HCT116 (cell line): ENCODE data around the gene NHSL2. TPM values are rescaled to one million over a fixed set of nuclear protein-coding genes. Genes with fewer than 3 reads are reported as not detected.

Source experiments
- ATAC-seq: fragments of 200-7000 bp; cut with Tn5 transposase; 2 replicates; pipeline ENCODE4 v1.9.1; 2020; ENCODE audit warnings: mild to moderate bottlenecking, moderate library complexity
- BruUV-seq: library from RNA; stranded (reverse); fragments of 400-500 nt; replicated peaks from 2 replicates; lab custom pipeline; 2021; lab: Mats Ljungman, UMichigan
- CTCF ChIA-PET: fragments of 300-600 bp; sonication (Branson Sonifier 250); formaldehyde crosslinking; loops from one replicate; lab custom pipeline; 2021; ENCODE audit warnings: antibody characterized with exemption; lab: Charles Lee
- POLR2A ChIA-PET: fragments of 300-600, 350-600 bp; sonication (Branson Sonifier 250); formaldehyde crosslinking; loops from one replicate; lab custom pipeline; 2021; ENCODE audit warnings: antibody characterized with exemption; lab: Charles Lee
- RAD21 ChIA-PET, 2 experiments: fragments of 300-600 bp; sonication (Branson Sonifier 250); formaldehyde crosslinking; loops; one replicate each; lab custom pipeline; 2023; ENCODE audit warnings: low total read pairs in 2 of 2; ENCODE audit not compliant: uncharacterized antibody in 2 of 2, unreplicated experiment in 2 of 2, low non-redundant PET in 1 of 2; lab: Charles Lee
- DNase-seq: peaks from one replicate; pipeline ENCODE4 v3.0.0-alpha.2; 2010; ENCODE audit warnings: low read depth, low spot score
- H2AFZ ChIP-seq: fragments of 200-600 bp; shearing (Covaris generic), sonication (generic); 2 replicates; pipeline ENCODE4 v1.6.1; 2017; ENCODE audit warnings: low read depth, mixed run types, mixed read lengths, antibody characterized with exemption, low read length; ENCODE audit not compliant: poor library complexity, severe bottlenecking
- H3K27ac ChIP-seq: 2 replicates; pipeline ENCODE4 v1.5.1; 2012; ENCODE audit warnings: low read depth, low read length
- H3K27me3 ChIP-seq: fragments of 200-600 bp; sonication (generic); 2 replicates; pipeline ENCODE4 v1.6.1; 2016; ENCODE audit warnings: mixed run types, low read length, mixed read lengths; ENCODE audit not compliant: insufficient read depth
- H3K36me3 ChIP-seq, 2 experiments: fragments of 200-500 bp in 1 of 2; fragments of 200-600 bp in 1 of 2; sonication (Bioruptor generic) in 1 of 2; sonication (generic) in 1 of 2; 2 replicates each; pipeline versions ENCODE4 v1.5.1 to v1.6.1; 2014 to 2016; ENCODE audit warnings: low read length in 2 of 2, inconsistent platforms in 1 of 2, mixed read lengths in 1 of 2, mixed run types in 1 of 2; ENCODE audit not compliant: insufficient read depth in 2 of 2, control insufficient read depth in 1 of 2
- H3K4me1 ChIP-seq, 2 experiments: fragments of 200-600 bp in 1 of 2; sonication (generic) in 1 of 2; 2 replicates each; pipeline versions ENCODE4 v1.5.1 to v1.6.1; 2012 to 2017; ENCODE audit warnings: low read length in 2 of 2, inconsistent platforms in 1 of 2, mild to moderate bottlenecking in 1 of 2, mixed read lengths in 1 of 2, mixed run types in 1 of 2, moderate library complexity in 1 of 2; ENCODE audit not compliant: insufficient read depth in 2 of 2, control insufficient read depth in 1 of 2
- H3K4me2 ChIP-seq: fragments of 200-600 bp; sonication (generic); 2 replicates; pipeline ENCODE4 v1.6.1; 2017; ENCODE audit warnings: mixed run types, low read length, mixed read lengths
- H3K4me3 ChIP-seq, 2 experiments: fragments of 200-600 bp in 1 of 2; sonication (generic) in 1 of 2; replicated peaks in 1 of 2; 2 replicates each; pipeline ENCODE4 v1.5.1; 2011 to 2016; ENCODE audit warnings: low read length in 2 of 2, control low read depth in 1 of 2, low read depth in 1 of 2, mild to moderate bottlenecking in 1 of 2, mixed read lengths in 1 of 2, mixed run types in 1 of 2
- H3K79me2 ChIP-seq: fragments of 200-600 bp; sonication (generic); 2 replicates; pipeline ENCODE4 v1.6.1; 2017; ENCODE audit warnings: mild to moderate bottlenecking, mixed run types, low read length, moderate library complexity, mixed read lengths; ENCODE audit not compliant: insufficient read depth
- H3K9ac ChIP-seq: fragments of 200-600 bp; sonication (generic); 2 replicates; pipeline ENCODE4 v1.6.1; 2016; ENCODE audit warnings: low read length, mixed read lengths
- H3K9me2 ChIP-seq: fragments of 200-600 bp; sonication (generic), shearing (Covaris generic); 2 replicates; pipeline ENCODE4 v1.6.1; 2017; ENCODE audit warnings: mixed run types, mild to moderate bottlenecking, moderate library complexity; ENCODE audit not compliant: insufficient read depth
- H3K9me3 ChIP-seq, 2 experiments: fragments of 200-500 bp in 1 of 2; fragments of 200-600 bp in 1 of 2; sonication (Bioruptor generic) in 1 of 2; sonication (generic) in 1 of 2; 2 replicates each; pipeline ENCODE4 v1.6.1; 2014 to 2017; ENCODE audit warnings: low read length in 2 of 2, mixed read lengths in 2 of 2, inconsistent platforms in 1 of 2, low read depth in 1 of 2, mild to moderate bottlenecking in 1 of 2, mixed run types in 1 of 2, moderate library complexity in 1 of 2; ENCODE audit not compliant: control insufficient read depth in 1 of 2, insufficient read depth in 1 of 2
- H4K20me1 ChIP-seq: fragments of 200-600 bp; sonication (generic), shearing (Covaris generic); 2 replicates; pipeline ENCODE4 v1.6.1; 2017; ENCODE audit warnings: mixed run types, mild to moderate bottlenecking, moderate library complexity; ENCODE audit not compliant: insufficient read depth
- CBX3 ChIP-seq: IDR thresholded peaks from 2 replicates; pipeline ENCODE4 v1.6.1; 2012; ENCODE audit warnings: low read depth
- EZH2phosphoT487 ChIP-seq: fragments of 200-600 bp; IDR thresholded peaks from 2 replicates; pipeline ENCODE4 v1.6.1; 2018; ENCODE audit warnings: antibody characterized with exemption, borderline replicate concordance
- FOSL1 ChIP-seq: IDR thresholded peaks from 2 replicates; pipeline ENCODE4 v1.6.1; 2012; ENCODE audit warnings: low read depth
- POLR2A ChIP-seq: IDR thresholded peaks from 2 replicates; pipeline ENCODE4 v1.7.0; 2011; ENCODE audit warnings: borderline replicate concordance; ENCODE audit not compliant: insufficient read depth, insufficient read length; ENCODE audit errors: extremely low read depth
- SIN3A ChIP-seq: IDR thresholded peaks from 2 replicates; pipeline ENCODE4 v1.6.1; 2012; ENCODE audit warnings: low read depth
- intact Hi-C: fragments of 100-400 bp; cut with micrococcal nuclease; formaldehyde crosslinking; loops from 2 replicates; pipeline ENCODE4 v1.10.0; 2022
- total RNA-seq: library from RNA; stranded (reverse); gene quantifications from one replicate; pipeline ENCODE4 v1.2.1, GENCODE V29; 2021; ENCODE audit not compliant: unreplicated experiment
- TF ChIP-seq, protein P1 (sequence below): IDR thresholded peaks from 2 replicates; pipeline ENCODE4 v1.6.1; 2011; ENCODE audit warnings: mild to moderate bottlenecking, low read length, moderate library complexity; ENCODE audit not compliant: insufficient replicate concordance; ENCODE audit errors: extremely low read depth

NHSL2 gene
- total RNA-seq, 1 experiment from 2014 or later: 0.22 TPM

DNA sequence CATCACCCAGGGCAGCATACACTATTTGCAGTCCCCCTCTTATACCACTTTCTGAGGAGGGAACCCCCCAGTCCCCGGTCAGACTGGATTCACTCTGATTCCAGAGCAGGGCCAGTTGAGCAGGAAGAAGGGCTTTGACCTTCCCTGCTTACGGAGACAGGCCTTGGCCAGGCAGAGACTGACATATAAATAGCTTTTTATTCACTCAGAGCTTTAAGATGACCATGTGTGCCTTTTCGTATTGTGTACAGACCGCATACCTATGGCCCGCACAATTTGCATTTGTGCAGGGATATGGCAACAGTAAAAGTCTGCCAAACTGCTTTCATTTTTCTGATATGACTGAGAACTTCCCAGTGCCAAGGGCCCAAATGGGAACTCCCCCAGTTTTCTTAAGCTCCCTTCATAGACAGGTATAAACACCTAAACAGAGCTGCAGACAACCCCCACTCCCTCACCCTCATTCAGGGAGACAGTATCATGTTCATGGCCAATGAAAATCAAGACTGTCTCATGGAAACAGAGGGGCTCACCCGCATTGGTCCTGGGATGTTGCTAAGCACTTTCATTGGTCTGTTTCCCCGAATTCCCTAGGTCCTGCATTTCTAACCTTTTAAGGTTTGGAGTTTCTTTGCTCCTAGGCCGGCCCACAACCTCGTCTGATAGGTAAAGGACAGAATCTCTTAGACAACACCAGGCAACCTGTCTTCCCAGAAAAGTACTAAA, 135.1 kb downstream of the NHSL2 start:
- no peak overlapping the region for H3K4me3 ChIP-seq
- no peak for TF ChIP-seq SIN3A
- no peak overlapping the region for H3K4me2 ChIP-seq
- no peaks in the 10 kb centered on the region for H3K9me2 ChIP-seq
- POLR2A ChIA-PET: no interaction called here
- no peaks in the 10 kb centered on the region for H3K9me3 ChIP-seq
- ATAC-seq (peak; percentile 63), DNase-seq (no peak)
- RAD21 ChIA-PET: no interaction called here
- no peaks in the 10 kb centered on the region for H3K36me3 ChIP-seq
- no peak overlapping the region for H3K27ac ChIP-seq
- H4K20me1 ChIP-seq: no peaks in the 10 kb centered on the region
- H2AFZ ChIP-seq: no peak overlapping the region
- no peaks in the 10 kb centered on the region for H3K79me2 ChIP-seq
- BruUV-seq: no TSS peak
- no peak overlapping the region for H3K9ac ChIP-seq
- no peaks in the 10 kb centered on the region for H3K27me3 ChIP-seq
- intact Hi-C loops: no loop called here
- CTCF ChIA-PET: no interaction called here
- no peaks in the 10 kb centered on the region for H3K4me1 ChIP-seq

DNA sequence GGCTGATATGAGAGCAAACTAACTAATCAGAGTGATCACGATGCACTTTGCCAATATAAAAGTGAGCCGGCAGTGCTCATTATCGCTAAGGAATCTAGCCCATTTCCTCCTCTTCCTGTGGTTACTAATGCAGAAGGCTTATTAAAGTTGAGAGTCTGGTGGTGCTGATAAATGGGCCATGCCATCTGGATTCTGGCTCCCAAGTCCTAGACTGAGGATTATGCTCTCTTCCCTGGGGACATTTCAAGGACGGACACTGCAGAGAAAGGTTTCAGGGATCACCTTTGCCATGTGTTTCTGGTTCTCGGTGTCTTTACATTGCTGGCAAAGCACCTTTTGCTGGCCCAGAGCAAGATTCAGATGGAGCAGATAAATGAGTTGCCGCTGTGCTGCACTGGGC, 135.8 kb downstream of the NHSL2 start:
- no peaks in the 10 kb centered on the region for H3K79me2 ChIP-seq
- no peak overlapping the region for H3K4me3 ChIP-seq
- no peak overlapping the region for H3K9ac ChIP-seq
- no peaks in the 10 kb centered on the region for H3K36me3 ChIP-seq
- RAD21 ChIA-PET: no interaction called here
- H3K9me3 ChIP-seq: no peaks in the 10 kb centered on the region
- DNase-seq: no peak
- CTCF ChIA-PET: no interaction called here
- H3K27me3 ChIP-seq: no peaks in the 10 kb centered on the region
- no peaks in the 10 kb centered on the region for H3K9me2 ChIP-seq
- TF ChIP-seq POLR2A: no peak
- no peak for TF ChIP-seq FOSL1
- TF ChIP-seq CBX3: no peak
- no peak for TF ChIP-seq EZH2phosphoT487
- TF ChIP-seq, protein P1, sequence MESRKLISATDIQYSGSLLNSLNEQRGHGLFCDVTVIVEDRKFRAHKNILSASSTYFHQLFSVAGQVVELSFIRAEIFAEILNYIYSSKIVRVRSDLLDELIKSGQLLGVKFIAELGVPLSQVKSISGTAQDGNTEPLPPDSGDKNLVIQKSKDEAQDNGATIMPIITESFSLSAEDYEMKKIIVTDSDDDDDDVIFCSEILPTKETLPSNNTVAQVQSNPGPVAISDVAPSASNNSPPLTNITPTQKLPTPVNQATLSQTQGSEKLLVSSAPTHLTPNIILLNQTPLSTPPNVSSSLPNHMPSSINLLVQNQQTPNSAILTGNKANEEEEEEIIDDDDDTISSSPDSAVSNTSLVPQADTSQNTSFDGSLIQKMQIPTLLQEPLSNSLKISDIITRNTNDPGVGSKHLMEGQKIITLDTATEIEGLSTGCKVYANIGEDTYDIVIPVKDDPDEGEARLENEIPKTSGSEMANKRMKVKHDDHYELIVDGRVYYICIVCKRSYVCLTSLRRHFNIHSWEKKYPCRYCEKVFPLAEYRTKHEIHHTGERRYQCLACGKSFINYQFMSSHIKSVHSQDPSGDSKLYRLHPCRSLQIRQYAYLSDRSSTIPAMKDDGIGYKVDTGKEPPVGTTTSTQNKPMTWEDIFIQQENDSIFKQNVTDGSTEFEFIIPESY: no peak
- BruUV-seq: no TSS peak
- POLR2A ChIA-PET: no interaction called here
- H2AFZ ChIP-seq: no peak overlapping the region
- ATAC-seq: no peak
- H3K4me2 ChIP-seq: no peak overlapping the region
- intact Hi-C loops: no loop called here
- no peak overlapping the region for H3K27ac ChIP-seq
- H4K20me1 ChIP-seq: no peaks in the 10 kb centered on the region
- no peaks in the 10 kb centered on the region for H3K4me1 ChIP-seq
